Lower leg skin (tissue), 4 donors: ENCODE results near the gene ELAVL2. TPM values are rescaled to one million over a fixed set of nuclear protein-coding genes. Genes with fewer than 3 reads are reported as not detected.

ENCODE experiments used
- DNase-seq, 2 donors: peaks; one replicate each; pipeline ENCODE4 v3.0.0-alpha.2; 2019; ENCODE audit warnings: low spot score in 2 of 2
- H3K4me3 ChIP-seq: fragments of 200-600 bp; sonication (generic); 2 replicates; pipeline ENCODE4 v1.5.1; 2017; ENCODE audit warnings: mild to moderate bottlenecking, low read depth; ENCODE audit not compliant: poor library complexity, severe bottlenecking
- POLR2A ChIP-seq, 2 donors: fragments of 450-650 bp; IDR thresholded peaks; one replicate each; pipeline ENCODE4 v1.6.1; 2016 to 2017; ENCODE audit warnings: antibody characterized with exemption in 2 of 2, mild to moderate bottlenecking in 1 of 2, moderate library complexity in 1 of 2
- WGBS, 2 donors: methylation state at CpG; one replicate each; pipeline ENCODE4 v1.1.5; 2018; 5-methylcytosine and 5-hydroxymethylcytosine counted together
- intact Hi-C: fragments of 100-400 bp; cut with DNase I; formaldehyde crosslinking; loops from one replicate; pipeline ENCODE4 v1.15.0; 2023; ENCODE audit warnings: low total_unique reads
- total RNA-seq, 4 donors: library from RNA; depleted of rRNA; stranded (reverse); fragments of >200 nt; gene quantifications; one replicate each; pipeline ENCODE4 v1.1.0, GENCODE V29; 2016
- TF ChIP-seq, protein P1 (sequence below), 3 donors: fragments of 450-650 bp; IDR thresholded peaks; one replicate each; pipeline ENCODE4 v1.5.1; 2016; ENCODE audit warnings: antibody characterized with exemption in 3 of 3, mild to moderate bottlenecking in 3 of 3, moderate library complexity in 2 of 3

Gene ELAVL2
- total RNA-seq, 4 donors from 2014 or later = 0.11 to 1.3 (median 0.42) TPM

DNA sequence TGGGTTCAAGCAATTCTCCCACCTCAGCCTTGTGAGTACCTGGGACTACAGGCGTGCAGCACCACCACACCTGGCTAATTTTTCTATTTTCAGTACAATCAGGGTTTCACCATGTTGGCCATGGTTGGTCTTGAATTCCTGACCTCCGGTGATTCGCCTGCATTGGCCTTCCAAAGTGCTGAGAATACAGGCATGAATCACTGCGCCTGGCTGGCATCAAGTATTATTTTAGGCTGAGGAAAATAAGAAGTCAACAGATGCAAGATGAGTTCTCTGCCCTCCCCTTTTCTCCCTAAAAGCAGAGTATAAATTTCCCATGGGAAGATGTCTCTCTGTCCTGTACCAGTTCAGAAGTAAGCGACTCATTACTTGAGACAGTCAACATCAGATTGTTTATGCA is 71.5 kb downstream of the ELAVL2 start:
- no peak for TF ChIP-seq POLR2A (IDR thresholded peaks at IDR 0.05)
- TF ChIP-seq, protein P1, sequence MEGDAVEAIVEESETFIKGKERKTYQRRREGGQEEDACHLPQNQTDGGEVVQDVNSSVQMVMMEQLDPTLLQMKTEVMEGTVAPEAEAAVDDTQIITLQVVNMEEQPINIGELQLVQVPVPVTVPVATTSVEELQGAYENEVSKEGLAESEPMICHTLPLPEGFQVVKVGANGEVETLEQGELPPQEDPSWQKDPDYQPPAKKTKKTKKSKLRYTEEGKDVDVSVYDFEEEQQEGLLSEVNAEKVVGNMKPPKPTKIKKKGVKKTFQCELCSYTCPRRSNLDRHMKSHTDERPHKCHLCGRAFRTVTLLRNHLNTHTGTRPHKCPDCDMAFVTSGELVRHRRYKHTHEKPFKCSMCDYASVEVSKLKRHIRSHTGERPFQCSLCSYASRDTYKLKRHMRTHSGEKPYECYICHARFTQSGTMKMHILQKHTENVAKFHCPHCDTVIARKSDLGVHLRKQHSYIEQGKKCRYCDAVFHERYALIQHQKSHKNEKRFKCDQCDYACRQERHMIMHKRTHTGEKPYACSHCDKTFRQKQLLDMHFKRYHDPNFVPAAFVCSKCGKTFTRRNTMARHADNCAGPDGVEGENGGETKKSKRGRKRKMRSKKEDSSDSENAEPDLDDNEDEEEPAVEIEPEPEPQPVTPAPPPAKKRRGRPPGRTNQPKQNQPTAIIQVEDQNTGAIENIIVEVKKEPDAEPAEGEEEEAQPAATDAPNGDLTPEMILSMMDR (IDR thresholded peaks at IDR 0.05) = no peak
- intact Hi-C loops = no loop called here
- DNase-seq = no peak
- H3K4me3 ChIP-seq = no peak overlapping the region
- 90 to 97% methylated on average over 5 of the region's 5 CpGs for WGBS, 2 donors

DNA sequence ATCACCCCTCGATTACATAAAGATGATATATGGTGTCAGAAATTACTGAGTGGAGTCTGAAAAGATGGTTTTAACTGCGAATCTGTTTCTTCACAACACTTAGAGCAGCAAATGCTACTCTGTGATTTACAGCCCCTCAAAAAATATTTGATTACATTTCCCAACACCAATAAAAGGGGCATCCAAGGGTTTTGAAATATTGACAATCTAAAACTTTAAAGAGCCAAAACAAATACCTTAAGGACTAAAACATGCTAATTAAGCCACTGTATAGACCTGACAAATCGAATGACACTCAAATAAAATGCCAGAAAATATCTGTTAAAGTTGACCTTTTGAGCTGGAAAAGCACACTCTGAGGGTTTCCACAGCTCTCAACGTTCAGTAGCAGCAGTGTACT is 73.2 kb downstream of the ELAVL2 start:
- intact Hi-C loops = no loop called here
- no peak for DNase-seq
- TF ChIP-seq, protein P1 (IDR thresholded peaks at IDR 0.05) = no peak
- TF ChIP-seq POLR2A (IDR thresholded peaks at IDR 0.05) = no peak
- WGBS, 2 donors = 59 to 71% methylated on average over 4 of the region's 4 CpGs
- H3K4me3 ChIP-seq = no peak overlapping the region

DNA sequence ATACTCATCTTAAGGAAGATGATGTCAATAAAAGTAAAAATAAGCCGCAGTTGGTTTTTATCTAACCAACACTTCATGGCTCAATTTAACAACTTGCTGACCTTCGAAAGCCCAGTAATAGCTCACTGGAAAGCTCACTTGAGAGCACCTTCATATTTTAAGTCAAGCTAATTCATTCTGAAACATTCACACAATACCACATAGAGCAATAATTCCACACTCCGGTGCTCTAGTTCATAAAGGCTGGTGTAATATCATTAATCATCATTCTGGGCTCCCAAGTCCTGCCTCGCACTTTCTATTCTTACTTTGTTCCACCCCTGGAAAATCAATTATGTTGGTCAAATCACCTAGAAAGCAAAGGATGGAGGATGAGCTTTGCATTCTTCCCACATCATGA is 74.4 kb downstream of the ELAVL2 start:
- TF ChIP-seq, protein P1 (IDR thresholded peaks at IDR 0.05) = no peak
- no peak for TF ChIP-seq POLR2A (IDR thresholded peaks at IDR 0.05)
- WGBS, 2 donors = 91% methylated on average over 4 of the region's 4 CpGs
- intact Hi-C loops = no loop called here
- no peak for DNase-seq
- no peak overlapping the region for H3K4me3 ChIP-seq

DNA sequence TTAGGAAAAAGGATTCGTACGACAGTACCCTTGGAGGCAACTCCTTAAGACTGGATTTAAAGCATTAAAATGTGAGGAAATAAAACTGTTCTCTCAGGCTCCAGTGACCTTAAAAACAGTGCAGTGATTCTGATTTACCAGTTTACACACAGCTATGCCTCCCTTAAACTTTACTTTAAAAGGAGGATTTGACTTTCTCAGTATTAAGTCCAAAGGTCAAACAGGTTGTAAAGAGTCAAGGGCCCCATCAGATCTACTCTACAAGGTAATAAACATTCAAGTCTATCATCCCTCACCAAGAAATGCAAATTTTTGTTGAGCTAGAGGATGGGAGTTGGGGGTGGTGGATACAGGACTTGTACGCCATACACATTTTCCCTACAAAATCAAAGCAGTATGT is 75.2 kb downstream of the ELAVL2 start:
- no peak for DNase-seq
- intact Hi-C loops = no loop called here
- no peak for TF ChIP-seq POLR2A (IDR thresholded peaks at IDR 0.05)
- TF ChIP-seq, protein P1 (IDR thresholded peaks at IDR 0.05) = no peak
- WGBS, 2 donors = 91 to 93% methylated on average over 3 of the region's 3 CpGs
- H3K4me3 ChIP-seq = no peak overlapping the region

DNA sequence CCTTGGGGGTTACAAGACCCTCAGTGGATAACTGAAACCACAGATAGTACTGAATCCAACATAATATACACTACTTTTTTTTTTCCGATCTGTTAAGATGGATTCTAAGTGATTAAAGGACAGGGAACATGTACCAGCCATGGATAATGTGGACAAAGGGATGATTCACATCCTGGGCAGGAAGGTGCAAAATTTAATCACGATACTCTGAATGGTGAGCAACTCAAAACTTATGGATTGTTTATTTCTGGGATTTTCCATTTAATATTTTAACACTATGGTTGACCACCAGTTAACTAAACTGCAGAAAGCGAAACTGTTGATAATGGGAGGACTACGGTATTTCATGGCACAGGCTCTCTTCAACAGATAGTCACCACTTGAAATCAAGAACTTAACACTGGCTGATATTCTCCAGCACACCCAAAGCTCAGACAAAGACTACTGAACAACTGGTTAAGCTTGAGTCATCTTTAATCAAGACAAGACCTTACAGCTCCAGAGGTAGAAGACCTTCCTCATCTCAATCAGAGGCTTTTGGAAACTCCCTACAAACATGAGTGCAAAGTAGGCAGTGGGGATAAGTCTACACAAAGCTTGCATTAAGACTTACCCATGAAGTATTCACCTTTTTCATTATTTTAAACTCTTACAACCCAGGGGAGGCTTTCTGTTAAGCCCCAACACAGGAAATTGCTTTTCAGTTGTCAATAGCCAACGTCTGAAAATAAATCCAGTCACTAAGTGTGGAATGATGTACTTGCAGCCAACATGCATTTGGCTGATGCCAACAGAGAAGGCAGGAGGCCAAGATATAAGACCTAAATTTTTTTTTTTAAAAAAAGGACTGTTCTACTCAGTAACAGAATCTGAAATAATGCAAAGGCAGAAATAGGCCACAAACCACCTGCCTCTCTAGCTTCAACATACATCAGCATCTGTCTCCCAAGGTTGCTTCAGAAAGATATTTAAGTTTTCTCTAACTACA is 78.7 kb downstream of the ELAVL2 start:
- intact Hi-C loops = no loop called here
- WGBS, 2 donors = 75% methylated on average over 5 of the region's 5 CpGs
- DNase-seq = no peak
- TF ChIP-seq, protein P1 (IDR thresholded peaks at IDR 0.05) = no peak
- no peak for TF ChIP-seq POLR2A (IDR thresholded peaks at IDR 0.05)
- no peak overlapping the region for H3K4me3 ChIP-seq
